HTERT RPE-1 (cell line): ENCODE results near the gene UPK3B.
"Not testable (repeated sequence)": the region's sequence is repeated elsewhere in the genome, so short reads cannot be mapped to it uniquely, and the experiment has no call there.

Experiments used
- in situ Hi-C: fragments of 300-500 bp; cut with MboI; formaldehyde crosslinking; loops from 4 replicates; pipeline ENCODE4 v1.14.3; 2020; ENCODE audit warnings: low sequenced_read_pairs

Gene UPK3B

DNA sequence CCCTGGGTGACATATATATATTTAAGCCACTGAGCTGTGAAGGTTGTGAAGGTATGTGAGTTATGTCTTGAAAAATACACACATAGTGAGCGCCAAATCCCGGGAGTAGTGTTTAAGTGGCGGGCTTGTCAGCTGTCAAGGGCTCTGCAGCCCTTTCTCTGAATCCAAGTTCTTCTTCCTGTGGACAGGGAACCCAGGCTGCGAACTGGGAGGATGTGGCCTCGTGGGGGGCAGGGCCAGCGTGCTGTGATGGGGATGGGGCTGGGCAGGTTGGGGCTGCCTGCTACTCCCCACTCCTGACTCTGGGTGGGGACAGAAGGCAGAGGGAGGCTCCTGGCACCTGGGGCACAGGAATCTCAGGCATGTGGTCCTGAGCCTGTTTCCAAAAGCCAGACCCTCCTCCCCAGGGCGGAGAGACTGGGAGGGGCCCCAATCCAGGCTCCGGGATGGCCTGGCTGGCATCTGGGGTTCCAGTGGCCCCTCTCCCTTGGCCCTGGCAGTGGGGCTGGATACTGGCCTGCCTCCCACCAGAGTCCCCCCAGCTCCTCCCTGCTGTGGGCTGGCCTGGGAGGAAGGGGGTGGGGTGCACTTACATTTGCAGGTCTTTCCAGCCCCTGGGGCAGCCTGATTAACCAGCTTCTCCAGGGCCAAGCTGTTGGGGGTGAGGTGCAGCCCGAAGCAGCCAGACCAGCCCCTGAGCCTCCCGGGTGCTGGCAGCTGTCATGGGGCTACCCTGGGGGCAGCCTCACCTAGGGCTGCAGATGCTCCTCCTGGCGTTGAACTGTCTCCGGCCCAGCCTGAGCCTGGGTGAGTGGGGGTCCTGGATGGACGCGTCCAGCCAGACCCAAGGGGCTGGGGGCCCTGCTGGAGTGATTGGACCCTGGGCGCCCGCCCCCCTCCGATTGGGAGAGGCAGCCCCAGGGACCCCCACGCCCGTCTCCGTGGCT is at the start of gene UPK3B:
Gene UPK3B (plus strand): TSS at position 622 of the 947 bp plus-strand sequence. CDS start 101 bp downstream, at position 723.
- in situ Hi-C loops, result no loop called here

DNA sequence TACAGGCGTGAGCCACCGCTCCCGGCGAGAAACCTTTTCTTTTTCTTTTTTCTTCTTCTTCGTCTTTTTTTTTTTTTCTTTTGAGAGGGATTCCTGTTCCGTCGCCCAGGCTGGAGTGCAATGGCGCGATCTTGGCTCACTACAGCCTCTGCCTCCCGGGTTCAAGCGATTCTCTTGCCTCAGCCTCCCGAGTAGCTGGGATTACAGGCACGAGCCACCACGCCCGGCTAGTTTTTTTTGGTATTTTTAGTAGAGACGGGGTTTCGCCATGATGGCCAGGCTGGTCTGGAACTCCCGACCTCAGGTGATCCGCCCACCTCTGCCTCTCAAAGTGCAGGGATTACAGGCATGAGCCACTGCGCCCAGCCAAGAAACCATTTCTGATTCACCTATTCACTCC is 49.6 kb upstream of the UPK3B start:
- in situ Hi-C loops, result not testable (repeated sequence)

DNA sequence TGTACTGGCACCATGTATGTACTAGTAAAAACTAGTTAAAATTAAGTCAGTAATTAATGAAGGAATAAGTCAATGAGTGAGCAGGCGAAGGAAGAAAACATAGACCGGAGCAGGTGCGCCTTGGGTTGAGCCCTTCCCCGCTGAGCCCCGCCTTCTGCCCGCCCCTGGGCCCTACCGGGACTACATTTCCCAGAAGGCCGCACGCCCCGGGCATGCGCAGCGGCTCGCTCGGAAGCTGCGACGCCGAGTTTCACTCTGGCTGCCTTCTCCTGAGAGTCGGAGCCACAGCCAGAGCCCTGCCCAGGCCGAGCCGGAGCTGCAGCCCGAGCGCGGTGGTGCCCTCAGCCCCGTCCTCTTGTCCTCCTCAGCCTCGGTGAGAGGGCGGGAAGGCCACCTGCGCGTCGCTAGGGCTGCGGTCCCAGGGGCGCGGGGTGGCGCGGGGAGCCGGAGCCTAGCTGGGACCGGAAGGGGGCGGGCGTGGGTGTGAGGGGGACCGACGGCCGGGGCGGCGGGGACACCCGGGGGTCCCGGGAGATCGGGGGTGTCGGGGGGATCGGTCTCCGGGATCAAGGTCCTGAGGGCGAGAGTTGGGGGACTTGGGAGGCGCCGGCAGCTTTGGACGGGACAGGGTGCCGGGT is 48.8 kb upstream of the UPK3B start, which contains the start of gene DTX2:
Gene DTX2 (plus strand): TSS at position 246 of the 638 bp plus-strand sequence. CDS start 18,801 bp downstream, outside the sequence.
- in situ Hi-C loops, result not testable (repeated sequence)

DNA sequence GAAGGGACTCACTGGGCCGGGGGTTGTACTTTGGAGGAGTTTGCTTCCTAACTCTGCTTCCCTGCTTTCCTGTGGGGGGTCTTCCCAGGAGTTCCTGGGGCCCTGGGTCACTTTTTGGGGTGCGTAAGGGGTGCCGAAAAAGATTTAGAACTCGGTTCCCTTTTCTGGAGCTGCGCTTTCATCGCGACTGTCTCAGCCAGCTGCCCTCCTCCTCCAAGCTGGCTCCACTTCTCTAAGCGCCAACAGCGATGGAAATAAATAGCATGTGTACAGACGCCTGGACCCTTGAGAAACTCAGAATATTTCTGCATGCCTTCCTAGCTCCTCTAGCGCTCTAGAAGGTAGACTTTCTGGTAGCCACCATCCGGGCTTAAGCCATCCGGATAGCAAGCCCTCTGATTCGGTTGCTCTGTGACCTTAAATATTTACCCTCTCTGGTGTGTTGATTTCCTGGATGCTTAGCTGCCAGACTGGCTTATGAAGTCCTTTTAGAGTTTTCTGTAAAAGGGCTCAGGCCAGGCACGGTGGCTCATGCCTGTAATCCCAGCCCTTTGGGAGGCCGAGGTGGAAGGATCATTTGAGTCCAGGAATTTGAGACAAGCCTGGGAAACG is 48.0 kb upstream of the UPK3B start:
- in situ Hi-C loops, result not testable (repeated sequence)

DNA sequence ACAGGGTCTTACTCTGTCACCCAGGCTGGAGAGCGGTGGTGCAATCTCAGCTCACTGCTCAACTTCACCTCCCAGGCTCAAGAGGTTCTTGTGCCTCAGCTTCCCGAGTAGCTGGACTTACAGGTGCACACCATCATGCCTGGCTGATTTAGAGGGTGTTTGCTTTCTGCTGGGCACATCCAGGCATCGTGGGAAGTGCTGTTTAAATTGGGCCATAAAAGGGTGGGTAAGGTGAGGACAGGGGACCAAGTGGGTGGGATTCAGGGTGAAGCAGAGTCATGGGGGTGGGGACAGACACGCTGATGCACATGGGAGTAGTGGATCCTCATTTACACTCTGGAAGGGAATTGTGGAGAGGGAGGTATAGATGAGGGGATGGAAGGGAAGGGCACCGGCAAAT is 45.4 kb upstream of the UPK3B start:
- in situ Hi-C loops, result not testable (repeated sequence)

DNA sequence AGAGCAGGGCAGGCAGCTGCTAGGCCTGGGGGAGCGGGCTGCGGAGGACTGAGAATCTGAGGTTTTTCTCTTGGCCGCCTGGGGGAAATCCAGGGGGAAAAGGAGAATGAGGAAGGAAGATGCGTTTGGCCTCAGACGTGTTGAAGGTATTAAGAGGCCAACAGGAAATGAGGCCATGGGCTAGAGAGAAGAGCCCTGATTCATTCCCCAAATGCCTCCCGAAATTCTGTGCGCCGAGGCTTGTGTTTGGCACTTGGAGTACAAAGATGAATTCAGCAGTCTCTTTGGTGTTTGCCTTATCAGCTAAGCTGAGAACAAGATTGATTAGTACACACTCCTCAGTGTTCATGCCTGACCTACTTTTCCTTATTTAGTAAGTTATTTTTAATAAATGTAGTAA is 44.4 kb upstream of the UPK3B start:
- in situ Hi-C loops, result not testable (repeated sequence)

DNA sequence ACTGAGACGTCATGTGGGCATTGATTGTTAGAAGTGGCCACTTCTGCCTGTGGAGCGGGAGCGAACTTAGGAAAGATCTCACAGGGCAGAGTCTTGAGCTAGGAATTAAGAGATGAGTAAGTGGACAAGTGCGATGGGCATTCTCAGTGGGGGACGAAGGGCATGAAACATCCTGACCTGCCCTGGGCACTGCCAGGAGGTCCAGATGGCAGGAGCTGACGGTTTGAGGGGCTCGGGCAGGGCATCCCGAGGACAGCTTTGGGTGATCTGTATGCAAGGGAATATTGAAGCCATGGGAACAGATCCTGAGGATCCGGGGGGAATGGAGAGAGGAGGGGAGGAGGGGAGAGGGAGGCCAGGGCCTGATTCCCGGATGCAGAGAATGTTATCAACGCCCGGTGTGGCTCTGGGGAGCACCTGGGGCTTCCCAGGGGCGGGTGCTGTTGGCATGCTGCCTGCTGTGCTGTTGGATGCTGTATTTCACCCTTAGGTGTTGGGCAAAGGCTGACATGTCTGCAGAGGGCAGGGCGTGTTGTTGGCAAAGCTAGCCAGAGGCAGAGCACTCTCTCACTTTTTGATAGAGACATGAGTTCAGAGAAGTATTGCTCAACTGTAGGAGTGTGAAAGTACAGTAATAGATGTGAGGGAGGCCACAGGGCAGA is 42.5 kb upstream of the UPK3B start:
- in situ Hi-C loops, result not testable (repeated sequence)

DNA sequence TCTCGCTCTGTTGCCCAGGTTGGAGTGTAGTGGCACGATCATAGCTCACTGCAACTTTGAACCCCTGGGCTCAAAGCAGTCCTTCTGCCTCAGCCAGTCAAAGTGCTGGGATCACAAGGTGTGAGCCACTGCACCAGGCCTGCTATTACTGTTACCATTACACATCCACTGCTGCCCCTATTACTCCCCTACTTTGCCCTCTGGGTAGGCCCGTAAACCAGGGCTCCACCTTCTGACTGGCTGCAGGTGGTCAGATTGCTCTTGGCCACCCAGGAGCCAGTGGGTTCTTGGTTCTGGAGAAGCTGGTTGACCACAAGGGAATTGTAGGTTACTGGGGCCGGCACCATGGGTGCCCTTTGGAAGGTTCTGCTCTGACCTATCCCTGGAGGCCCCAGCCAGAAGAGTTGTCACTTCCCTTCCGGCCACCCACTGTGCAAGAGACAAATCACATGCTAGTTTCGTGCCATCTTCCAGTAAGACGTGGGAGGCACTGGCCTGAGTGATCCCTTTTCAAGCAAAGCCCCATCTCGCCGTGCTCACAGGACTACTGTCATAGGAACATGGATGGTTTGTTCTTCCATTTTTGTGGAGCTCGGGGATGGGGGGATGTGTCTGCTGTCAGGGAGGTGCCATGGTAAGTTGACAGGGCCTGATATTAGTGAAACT is 38.7 kb upstream of the UPK3B start:
- in situ Hi-C loops, result not testable (repeated sequence)

DNA sequence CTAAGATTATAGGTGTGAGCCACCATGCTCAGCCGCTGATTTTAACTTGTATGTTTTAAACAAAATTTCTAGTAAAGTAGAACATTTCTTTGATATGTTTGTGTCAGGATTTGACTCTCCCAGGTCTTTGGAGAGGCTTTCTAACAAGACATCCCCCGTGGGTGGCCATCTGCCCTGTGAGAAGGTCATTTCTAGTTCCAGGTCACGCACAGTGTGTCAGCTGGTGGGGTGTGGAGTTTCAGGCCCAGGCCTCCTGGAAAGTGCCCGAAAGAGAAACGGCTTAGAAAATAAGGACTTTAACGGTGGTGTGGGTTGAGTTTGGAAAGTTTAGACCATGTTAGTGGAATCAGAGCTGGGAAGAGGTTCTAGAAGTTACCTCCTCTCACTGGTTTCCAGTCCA is 37.3 kb upstream of the UPK3B start:
- in situ Hi-C loops, result not testable (repeated sequence)

DNA sequence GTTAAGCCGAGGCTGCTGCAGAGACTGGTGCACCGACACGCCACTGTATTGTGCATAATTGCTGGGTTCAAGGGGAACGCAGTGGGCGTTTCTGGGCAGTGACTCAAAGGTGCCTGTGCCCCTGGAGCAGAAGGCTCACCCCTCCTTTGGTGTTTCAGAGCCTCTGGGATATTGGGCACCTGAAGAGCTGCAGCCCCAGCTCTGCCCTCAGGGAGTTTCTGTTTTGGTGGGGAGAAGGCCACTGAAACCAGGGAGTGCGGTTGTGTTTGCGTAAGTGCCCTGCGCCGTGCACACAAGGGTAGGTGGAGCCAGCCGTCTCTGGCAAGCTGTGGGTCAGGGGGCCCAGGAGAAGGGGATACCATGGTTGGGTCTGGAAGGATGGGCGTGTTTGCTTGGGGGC is 34.1 kb upstream of the UPK3B start:
- in situ Hi-C loops, result not testable (repeated sequence)

DNA sequence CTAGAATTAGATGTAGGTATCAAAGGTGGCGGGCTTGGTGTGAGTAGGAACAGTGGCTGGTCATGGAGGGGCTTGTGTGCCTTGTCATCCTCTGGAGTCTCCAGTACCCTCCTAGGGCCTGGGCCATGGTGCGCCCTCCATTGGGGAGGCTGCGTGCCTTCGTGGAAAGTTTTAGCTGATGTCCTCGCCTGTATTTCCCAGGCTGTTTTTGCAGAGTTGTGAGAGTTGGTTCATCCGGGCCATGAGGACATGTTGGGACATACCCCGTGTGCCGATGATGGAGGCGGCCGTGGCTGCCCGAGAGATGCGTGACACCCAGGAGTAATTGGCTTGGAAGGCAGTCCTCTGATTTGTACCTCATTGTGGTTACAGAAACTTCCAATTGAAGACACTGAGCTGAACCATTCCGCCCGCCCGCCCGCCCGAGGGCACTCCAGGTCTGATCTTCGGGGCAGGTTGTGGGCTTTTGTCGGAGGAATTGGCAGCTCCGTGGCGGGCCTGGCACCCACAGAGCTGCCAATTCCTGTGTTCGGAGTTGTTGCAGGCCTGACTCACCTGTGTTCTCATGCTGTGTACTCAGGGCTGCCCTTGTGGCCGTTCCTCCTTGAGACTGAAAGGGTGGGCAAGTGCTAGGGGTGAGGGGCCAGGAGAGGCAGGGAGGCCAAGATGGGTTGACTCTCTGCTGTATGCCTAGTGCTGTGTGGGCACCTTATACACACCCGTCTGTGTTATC is 33.4 kb upstream of the UPK3B start:
- in situ Hi-C loops, result not testable (repeated sequence)

DNA sequence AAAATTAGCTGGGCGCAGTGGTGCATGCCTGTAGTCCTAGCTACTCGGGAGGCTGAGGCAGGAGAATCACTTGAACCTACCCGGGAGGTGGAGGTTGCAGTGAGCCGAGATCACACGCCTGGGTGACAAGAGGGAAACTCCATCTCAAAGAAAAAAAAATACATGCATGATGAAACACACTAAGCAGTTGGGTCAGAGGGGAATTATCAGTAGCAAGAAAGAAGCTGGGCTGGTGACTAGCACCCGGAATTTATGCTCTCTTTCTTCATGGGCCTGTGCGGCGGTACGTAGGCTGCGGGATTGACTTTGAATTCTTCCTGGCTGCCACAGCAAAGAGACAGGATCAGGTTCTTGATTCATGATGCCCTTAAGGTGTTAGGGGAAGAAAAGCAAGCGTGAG is 30.7 kb upstream of the UPK3B start:
- in situ Hi-C loops, result not testable (repeated sequence)

DNA sequence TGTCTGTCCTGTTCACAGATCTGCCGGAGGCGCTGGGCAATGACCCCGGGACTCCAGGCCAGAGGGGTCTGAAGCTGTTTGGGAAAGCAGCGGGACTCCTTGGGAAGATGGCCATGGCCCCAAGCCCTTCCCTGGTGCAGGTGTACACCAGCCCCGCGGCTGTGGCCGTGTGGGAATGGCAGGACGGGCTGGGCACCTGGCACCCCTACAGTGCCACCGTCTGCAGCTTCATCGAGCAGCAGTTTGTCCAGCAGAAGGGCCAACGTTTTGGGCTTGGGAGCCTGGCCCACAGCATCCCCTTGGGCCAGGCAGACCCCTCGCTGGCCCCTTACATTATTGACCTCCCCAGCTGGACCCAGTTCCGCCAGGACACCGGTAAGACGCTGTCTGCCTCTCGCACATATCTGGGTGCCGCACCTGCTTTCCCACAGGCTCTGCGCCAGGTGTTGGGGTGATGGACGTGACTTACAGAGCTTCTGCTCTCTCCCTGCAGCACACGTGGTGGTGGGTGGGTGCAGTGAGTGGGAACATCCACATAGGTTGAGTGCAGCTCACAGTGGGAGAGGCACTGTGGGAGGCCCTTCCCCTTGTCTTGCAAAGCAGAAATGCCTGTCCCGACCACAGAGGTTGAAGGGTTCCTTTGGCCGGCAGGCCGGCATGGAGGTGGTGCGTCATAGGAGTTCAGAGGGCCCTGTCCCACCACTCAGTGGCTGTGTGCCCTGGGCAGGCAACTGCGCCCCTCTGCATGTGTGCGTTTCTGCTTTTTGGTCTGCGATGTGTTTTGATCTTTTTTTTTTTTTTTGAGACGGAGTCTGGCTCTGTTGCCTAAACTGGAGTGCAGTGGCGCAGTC is 29.7 kb upstream of the UPK3B start:
- in situ Hi-C loops, result not testable (repeated sequence)

DNA sequence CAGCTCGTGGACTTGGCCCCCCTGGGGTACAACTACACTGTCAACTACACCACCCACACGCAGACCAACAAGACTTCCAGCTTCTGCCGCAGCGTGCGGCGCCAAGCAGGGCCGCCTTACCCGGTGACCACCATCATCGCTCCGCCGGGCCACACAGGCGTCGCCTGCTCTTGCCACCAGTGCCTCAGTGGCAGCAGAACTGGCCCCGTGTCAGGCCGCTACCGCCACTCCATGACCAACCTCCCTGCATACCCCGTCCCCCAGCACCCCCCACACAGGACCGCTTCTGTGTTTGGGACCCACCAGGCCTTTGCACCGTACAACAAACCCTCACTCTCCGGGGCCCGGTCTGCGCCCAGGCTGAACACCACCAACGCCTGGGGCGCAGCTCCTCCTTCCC is 27.7 kb upstream of the UPK3B start:
- in situ Hi-C loops, result not testable (repeated sequence)

DNA sequence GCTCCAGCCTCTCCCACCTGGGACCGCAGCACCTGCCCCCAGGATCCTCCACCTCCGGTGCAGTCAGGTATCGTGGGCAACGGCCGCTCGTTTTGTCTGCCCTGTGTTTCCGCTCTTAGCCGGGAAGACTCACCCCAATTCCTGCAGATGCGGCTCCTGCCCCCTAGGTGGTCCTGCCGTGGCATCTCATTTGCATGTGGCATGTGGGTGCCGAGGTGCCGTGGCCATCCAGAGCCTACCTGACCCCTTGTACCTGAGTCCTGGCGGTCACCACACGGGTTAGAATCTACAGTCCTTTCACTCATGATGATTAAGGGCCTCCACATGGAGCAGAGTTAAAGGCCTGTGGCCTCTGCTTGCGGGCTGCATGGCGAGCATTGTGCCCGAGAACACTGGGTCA is 27.3 kb upstream of the UPK3B start:
- in situ Hi-C loops, result not testable (repeated sequence)

DNA sequence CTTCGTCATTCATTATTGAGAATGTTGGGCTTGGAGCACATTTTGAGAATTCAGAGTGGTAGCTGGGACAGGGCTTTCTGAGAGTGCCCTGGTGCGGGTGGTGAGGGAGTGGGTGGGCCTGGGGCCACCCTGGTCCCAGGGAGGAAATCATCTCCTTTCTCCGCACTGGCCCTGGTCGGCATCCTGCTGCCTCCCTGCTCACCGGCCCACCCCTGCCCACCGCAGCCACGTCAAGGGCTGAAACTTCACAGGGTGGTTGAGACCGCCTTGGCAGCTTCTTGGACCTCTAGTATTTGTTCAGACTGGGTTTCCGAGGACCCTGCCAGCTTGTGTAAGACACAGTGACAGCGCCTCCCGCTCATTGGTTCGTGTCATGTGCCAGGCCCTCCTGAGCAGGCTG is 25.9 kb upstream of the UPK3B start:
- in situ Hi-C loops, result not testable (repeated sequence)

DNA sequence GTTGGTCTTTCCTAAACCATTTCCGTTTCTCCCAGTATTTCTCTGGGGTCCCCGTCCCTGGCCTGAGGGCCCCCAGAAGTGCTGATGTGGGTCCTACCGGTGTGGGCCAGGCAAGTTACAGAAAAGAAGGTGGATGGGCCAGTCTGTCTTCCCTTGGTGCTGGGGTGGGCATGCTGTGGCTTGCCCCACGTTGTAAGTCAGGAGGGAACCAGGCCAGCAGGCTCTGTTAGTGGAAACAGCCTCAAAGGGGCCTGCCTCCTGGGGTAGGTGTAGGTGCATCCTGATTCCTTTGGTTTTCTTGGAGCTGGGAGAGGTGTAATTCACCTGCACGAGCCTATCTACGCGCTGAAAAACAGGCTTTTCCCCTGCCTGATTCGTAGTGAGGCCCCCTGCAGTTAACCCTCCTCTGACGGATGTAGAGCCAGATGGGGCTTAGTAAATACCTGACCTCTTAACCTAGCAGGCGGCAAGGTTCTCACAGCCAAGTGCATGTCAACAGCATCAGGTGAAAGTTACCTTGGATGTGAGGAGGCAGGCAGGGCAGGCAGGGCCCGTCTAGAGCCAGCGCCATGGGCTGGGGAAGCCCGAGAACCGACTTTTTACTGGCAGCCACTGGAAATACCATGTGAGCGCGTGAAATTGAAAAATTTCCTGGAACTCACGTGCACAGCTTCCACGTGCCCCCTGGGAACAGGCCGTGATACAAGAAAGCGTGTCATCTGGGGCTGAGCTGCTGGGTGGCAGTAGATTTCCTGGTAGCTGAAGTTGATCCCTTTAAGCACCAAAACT is 24.3 kb upstream of the UPK3B start:
- in situ Hi-C loops, result not testable (repeated sequence)

DNA sequence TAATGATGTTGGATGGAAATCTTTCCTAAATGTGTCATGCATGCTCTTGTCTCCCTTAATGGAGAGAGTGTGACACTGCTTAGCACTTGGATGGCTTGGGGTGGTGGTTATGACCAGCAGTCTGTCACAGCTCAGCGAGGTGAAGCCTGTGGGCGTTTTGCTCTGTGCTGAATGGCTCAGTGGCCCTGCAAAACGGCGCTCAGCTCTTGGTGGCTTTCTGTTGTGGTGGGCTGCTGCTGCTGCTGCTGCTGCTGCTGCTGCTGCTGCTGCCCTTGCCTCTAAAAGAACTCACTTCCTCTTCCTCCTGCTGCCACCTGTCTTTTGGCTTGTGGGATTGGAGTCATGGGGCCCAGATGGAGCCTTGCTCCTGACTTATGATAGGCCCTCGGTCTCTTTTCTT is 23.7 kb upstream of the UPK3B start:
- in situ Hi-C loops, result not testable (repeated sequence)
